Hematopoietic multipotent progenitor cell treated with erythropoietin and hydrocortisone succinate and interleukin-3 and kit ligand, for 6 days (in vitro differentiated cells): ENCODE measurements around the gene ARHGEF3.
A peak's percentile ranks its signal among the peaks of the same experiment; 100 is the strongest.
"Not testable (repeated sequence)": the region's sequence is repeated elsewhere in the genome, so short reads cannot be mapped to it uniquely, and the experiment has no call there.

ENCODE experiments used
- DNase-seq: peaks from one replicate; pipeline ENCODE4 v3.0.0-alpha.2; 2015

The ARHGEF3 gene

DNA sequence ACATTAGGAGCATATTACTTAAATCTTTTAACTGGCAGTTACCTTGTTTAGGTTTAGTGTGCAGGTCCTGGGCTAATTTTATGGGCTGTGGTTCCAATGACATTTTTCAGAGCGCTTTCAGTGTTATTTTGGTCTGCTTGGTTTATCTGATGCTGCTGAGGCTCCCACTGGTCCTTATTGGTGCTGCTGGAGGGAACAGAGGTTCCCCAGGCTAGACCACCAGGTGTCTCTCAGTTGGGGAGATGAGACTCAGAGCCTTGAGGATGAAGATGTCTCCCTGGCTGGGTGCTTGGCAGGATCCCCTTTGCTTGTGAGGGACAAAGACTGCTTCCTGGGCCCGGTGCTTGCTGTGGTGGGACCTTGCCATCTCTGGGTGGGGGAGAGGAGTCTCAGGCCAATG is 90.4 kb downstream of the ARHGEF3 start:
- DNase-seq, result no peak

GRCh38 chr3:56707412-56707811 is 94.3 kb downstream of the ARHGEF3 start:
- not testable (repeated sequence) for DNase-seq

DNA sequence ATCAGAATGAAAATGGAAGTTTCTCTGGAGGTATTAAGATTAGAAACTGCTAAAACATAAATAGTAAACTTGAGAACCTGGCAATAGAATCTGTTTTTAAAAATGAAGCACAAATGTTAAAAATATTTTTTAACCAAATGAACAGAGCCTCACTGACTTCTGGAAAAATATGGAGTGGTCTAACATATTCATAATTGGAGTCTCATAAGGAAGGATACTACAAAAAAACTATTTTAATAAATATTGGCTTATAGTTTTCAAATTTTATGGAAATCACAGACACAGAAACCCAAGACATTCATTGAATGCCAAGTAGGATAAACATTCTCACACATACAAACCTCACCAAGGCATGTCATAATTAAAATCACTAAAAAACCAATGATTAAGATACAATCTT is 95.1 kb downstream of the ARHGEF3 start:
- no peak for DNase-seq

GRCh38 chr3:56704706-56705105 is 97.0 kb downstream of the ARHGEF3 start:
- DNase-seq, result no peak

- peak; percentile 86 for DNase-seq
Measured at GRCh38 chr3:56702490-56703315, 99.0 kb downstream of the ARHGEF3 start.

GRCh38 chr3:56700151-56700550 is 101.6 kb downstream of the ARHGEF3 start:
- DNase-seq, result no peak

- DNase-seq, result no peak
Measured at GRCh38 chr3:56694867-56695683, 106.7 kb downstream of the ARHGEF3 start.

GRCh38 chr3:56693750-56694149 is 108.0 kb downstream of the ARHGEF3 start:
- no peak for DNase-seq

GRCh38 chr3:56692520-56693433 is 109.0 kb downstream of the ARHGEF3 start:
- DNase-seq, result peak; percentile 33

DNA sequence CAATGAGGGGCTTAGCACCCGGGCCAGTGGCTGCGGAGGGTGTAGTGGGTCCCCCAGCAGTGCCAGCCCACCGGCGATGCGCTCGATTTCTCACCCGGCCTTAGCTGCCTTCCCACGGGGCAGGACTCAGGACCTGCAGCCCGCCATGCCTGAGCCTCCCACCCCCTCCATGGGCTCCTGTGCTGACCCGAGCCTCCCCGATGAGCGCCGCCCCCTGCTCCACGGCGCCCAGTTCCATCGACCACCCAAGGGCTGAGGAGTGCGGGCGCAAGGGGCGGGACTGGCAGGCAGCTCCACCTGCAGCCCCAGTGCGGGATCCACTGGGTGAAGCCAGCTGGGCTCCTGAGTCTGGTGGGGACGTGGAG is 109.8 kb downstream of the ARHGEF3 start:
- not testable (repeated sequence) for DNase-seq

GRCh38 chr3:56691165-56692000 is 110.4 kb downstream of the ARHGEF3 start:
- DNase-seq, result no peak

DNA sequence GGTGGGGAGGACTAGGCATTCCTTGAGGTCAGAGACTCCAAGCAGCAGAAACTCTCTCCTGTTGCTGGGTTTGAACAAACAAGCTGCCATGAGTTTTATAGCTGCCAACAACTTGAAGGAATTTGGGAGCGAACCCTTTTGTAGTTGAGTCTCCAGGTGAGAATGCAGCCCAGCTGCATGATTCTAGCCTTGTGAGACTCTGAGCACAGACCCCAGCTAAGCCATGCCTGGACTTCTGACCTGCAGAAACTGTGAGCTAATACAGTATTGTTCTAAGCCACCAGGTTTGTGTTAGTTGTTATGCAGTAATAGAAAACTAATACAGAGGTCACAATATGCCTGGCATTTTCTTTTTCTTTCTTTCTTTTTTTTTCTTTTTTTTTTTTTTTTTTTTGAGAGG is 112.4 kb downstream of the ARHGEF3 start:
- no peak for DNase-seq

DNA sequence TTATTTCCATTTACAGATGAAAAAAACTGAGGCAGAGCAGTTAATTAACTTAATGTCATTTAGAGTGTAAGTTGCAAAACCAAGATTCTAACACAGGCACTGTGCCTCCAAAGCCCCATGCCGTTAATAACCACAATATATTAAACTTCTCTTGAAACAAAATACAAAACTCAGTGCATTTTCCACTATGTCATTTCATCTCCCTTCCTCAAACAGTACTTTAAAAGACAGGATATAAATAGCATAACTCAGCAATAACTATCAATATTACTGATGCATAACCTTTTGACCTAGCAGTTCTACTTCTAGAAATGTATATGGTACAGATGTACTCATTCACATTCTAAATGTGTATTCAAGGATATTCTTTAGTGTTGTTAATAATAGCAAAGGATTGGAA is 113.6 kb downstream of the ARHGEF3 start:
- no peak for DNase-seq

DNA sequence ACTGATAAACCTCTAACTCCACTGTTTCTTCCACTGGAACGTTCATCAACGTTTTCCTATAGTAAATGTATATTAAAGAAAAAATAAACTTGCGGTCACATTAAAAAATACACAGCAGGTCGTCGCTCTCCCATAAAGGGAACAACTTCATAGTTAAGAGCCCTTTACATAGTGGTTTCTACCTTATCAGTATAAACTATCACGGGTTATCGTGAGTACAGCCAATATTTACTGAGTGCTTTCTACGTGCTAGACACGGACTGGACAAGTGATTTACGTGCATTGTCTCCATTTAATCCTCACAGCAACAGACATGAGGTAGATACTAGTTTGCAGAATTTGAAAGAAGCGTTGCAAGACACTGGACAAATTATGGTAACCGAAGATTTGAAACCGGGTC is 117.7 kb downstream of the ARHGEF3 start:
- no peak for DNase-seq

DNA sequence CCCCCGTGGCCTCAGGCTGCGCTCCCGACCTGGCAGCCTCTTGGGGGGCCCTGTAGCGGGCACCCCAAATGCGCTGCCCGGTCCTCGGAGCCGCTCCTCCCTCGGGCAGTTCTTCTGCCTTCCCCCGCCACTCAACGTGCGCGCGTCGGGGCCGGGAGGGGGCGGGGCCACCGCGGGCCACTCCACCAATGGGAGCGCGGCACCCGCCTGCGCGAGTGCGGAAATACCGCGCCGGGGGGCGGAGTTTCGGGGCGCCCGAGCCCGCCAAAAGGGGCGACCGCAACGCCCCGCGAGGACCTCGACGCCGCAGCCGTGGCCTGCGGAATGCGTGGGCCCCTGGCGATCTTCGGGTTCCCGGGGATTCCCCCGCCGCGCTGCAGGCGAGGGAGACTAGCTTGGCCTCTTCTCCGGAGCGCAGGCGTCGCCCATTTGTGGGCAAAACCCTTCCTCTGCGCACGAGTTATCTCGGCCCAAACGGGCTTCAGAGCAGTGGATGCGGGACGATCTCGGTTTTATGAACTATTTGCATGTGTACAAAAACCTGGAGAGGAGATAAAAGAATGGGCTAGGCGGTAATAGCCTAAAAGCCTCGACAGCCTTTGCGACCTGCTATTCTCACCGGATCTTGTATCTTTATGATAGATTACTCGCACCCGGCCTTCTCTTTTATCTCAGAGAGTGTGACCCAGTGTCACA is 118.5 kb downstream of the ARHGEF3 start, which contains the start of gene TASOR:
TSS of gene TASOR (minus strand) at position 144 of the 696 bp plus-strand sequence. CDS start 259 bp downstream, outside the sequence.
- peak; percentile 89 for DNase-seq

DNA sequence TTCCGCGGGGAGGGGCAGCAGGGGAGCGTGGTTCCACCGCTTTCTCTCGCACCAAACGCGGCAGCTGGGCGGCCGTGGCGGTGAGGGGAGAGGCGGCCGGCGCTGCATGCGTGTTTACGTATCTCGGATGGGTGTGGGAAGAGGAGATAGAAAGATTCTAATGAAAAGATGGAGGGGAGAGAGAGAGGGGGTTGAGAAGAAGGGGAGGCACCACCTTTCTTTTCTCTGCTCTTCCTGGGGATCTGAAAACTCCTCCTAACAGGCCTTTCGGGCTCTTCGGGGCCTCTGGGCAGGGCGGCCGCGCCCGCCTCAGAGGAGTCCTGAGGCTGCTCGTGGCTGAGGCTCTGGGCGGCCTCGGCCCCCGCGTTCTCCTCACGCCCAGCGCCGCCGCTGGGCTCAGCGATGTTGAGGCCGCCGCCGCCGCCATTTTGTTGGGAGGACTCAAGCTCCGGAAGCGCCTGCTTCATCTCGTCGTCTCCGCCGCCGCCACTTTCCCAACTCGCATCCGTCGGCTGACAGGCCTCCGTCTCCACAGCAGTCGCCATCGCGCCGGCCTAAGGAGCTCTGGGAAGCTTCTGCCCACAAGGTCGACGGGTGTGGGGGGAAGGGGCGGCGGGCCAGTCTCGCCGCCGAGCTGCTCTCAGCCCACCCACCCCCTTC is 119.2 kb downstream of the ARHGEF3 start:
- DNase-seq, result peak; percentile 88

DNA sequence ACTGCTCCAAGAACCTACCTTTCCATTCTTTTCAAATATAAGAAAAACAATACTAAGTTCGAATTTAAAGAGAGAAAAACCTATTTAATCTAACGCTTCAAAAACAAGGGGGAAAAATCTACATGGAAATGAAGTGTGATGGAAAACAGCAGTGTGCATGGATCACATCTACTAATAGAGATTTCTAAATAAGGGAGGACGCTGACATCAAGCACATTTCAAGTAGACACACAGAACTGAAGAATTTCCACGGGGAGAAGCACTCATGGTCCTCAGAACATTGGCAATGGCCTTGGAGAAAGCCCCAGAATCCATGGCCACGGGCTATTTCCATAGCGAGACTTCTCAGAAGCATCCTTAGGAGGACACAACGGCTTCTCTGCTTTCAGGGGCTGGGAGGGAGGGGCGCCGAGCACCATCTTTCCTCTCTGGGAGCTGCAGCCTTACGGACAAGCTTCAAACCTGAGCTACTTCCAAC is 119.7 kb downstream of the ARHGEF3 start:
- DNase-seq, result no peak

- no peak for DNase-seq
Measured at GRCh38 chr3:56680054-56680580, 121.6 kb downstream of the ARHGEF3 start.
